Activated CD8-positive, alpha-beta T cell treated with anti-CD3 and anti-CD28 coated beads for 36 hours (primary cell): ENCODE measurements around the gene SP7. TPM values are rescaled to one million over a fixed set of nuclear protein-coding genes. Genes with fewer than 3 reads are reported as not detected.

ENCODE experiments used
- ATAC-seq: fragments of 200-7000 bp; cut with Tn5 transposase; one replicate; pipeline ENCODE4 v1.10.0; 2021; ENCODE audit warnings: mild to moderate bottlenecking, moderate library complexity
- CTCF ChIA-PET: fragments of 350-600 bp; sonication (Branson Sonifier 250); formaldehyde crosslinking; loops from one replicate; lab custom pipeline; 2021; ENCODE audit warnings: antibody characterized with exemption; lab: Charles Lee
- POLR2A ChIA-PET: fragments of 350-600 bp; sonication (Branson Sonifier 250); formaldehyde crosslinking; loops from one replicate; lab custom pipeline; 2021; ENCODE audit warnings: antibody characterized with exemption; lab: Charles Lee
- DNase-seq: peaks from one replicate; pipeline ENCODE4 v3.0.0-alpha.2; 2020
- H3K27ac Mint-ChIP-seq: one replicate; pipeline ENCODE4 v1.8.0; 2021; ENCODE audit warnings: mild to moderate bottlenecking, mixed read lengths
- H3K27me3 Mint-ChIP-seq: one replicate; pipeline ENCODE4 v1.8.0; 2021; ENCODE audit warnings: mixed read lengths
- H3K36me3 Mint-ChIP-seq: one replicate; pipeline ENCODE4 v1.8.0; 2021; ENCODE audit warnings: low read depth, mixed read lengths
- H3K4me1 Mint-ChIP-seq: one replicate; pipeline ENCODE4 v1.8.0; 2021; ENCODE audit warnings: low read depth, mixed read lengths
- H3K4me3 Mint-ChIP-seq: one replicate; pipeline ENCODE4 v1.8.0; 2021; ENCODE audit warnings: mild to moderate bottlenecking, moderate library complexity, mixed read lengths
- H3K9me3 Mint-ChIP-seq: one replicate; pipeline ENCODE4 v1.8.0; 2021; ENCODE audit warnings: mixed read lengths
- intact Hi-C: fragments of 100-400 bp; cut with micrococcal nuclease; formaldehyde crosslinking; loops from one replicate; pipeline ENCODE4 v1.10.0; 2022
- total RNA-seq, 2 experiments: library from RNA; stranded (reverse); gene quantifications; one replicate each; pipeline ENCODE4 v1.2.3, GENCODE V29; 2021
- TF ChIP-seq, protein P1 (sequence below): fragments of 200-600 bp; IDR thresholded peaks from one replicate; pipeline ENCODE4 v1.8.0; 2022; ENCODE audit warnings: antibody characterized with exemption, mild to moderate bottlenecking

Gene SP7
- total RNA-seq, 2 experiments from 2014 or later, result not detected

DNA sequence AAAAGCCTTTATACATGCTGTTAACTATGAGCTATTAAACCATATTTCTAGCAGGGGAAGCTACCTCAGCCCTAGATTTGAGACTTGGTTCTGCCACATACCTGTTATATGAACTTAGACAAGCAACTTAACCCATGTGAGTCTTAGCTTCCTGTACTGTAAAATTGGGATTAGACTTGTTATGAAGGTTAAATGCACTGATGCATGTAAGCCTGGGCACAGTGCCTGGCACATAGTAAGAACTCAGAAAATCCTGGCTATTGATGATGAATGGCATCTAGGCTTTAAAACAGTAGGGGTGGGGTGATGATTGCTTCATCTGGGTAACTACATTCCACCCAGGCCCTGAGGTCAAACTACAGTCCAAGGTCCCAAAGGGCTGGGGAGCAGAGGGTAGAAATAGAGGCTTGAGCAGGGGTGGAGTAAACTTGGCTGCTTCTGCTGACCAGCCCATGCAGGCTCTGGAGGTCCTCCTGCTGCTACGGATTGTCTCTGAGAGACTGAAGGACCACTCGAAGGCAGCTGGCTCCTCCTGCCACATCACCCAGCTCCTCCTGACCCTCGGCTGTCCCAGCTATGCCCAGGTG lies 56.8 kb downstream of the SP7 start:
- ChIA-PET CTCF (interaction anchor here (1.0 to 3.0 kb wide), 4 partner anchors 11 to 214 kb away, joined by 3 to 13 read pairs (median 4); partner anchors contain the start of genes AAAS and ESPL1), POLR2A (interaction anchor here (1.1 to 4.9 kb wide), 4 partner anchors 10 to 63 kb away, joined by 3 to 25 read pairs (median 12); partner anchors contain the start of gene ESPL1)
- no peak overlapping the region for H3K27ac Mint-ChIP-seq
- TF ChIP-seq, protein P1, sequence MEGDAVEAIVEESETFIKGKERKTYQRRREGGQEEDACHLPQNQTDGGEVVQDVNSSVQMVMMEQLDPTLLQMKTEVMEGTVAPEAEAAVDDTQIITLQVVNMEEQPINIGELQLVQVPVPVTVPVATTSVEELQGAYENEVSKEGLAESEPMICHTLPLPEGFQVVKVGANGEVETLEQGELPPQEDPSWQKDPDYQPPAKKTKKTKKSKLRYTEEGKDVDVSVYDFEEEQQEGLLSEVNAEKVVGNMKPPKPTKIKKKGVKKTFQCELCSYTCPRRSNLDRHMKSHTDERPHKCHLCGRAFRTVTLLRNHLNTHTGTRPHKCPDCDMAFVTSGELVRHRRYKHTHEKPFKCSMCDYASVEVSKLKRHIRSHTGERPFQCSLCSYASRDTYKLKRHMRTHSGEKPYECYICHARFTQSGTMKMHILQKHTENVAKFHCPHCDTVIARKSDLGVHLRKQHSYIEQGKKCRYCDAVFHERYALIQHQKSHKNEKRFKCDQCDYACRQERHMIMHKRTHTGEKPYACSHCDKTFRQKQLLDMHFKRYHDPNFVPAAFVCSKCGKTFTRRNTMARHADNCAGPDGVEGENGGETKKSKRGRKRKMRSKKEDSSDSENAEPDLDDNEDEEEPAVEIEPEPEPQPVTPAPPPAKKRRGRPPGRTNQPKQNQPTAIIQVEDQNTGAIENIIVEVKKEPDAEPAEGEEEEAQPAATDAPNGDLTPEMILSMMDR, result no peak
- ATAC-seq (no peak), DNase-seq (no peak)
- peaks cover 74% of the 10 kb centered on the region for H3K36me3 Mint-ChIP-seq
- no peaks in the 10 kb centered on the region for H3K27me3 Mint-ChIP-seq
- H3K4me3 Mint-ChIP-seq, result no peak overlapping the region
- peaks cover 2% of the 10 kb centered on the region for H3K4me1 Mint-ChIP-seq
- intact Hi-C loops, result no loop called here
- no peaks in the 10 kb centered on the region for H3K9me3 Mint-ChIP-seq

DNA sequence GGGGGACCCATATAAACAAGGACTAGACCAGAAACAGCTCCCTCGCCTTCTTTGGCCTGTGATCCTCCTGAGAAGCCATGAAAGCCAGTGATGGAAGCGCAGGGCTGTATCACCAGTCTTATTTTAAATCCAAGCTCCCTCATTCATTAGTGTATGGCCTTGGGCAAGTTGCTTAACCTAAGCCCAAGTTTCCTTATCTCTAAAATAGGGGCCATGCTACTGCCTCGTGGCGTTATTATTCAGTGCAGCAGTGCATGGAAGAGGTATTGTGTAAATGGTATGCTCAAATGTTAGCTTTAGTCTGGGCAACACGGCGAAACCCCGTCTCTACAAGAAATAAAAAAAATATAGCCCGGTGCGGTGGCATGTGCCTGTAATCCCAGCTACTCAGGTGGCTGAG lies 58.2 kb downstream of the SP7 start:
- POLR2A ChIA-PET, result interaction anchor here (0.7 to 4.9 kb wide), 5 partner anchors 9 to 267 kb away, joined by 3 to 25 read pairs (median 5); partner anchors contain the start of genes ESPL1 and MYG1
- Mint-ChIP-seq H3K4me1 (peaks cover 2% of the 10 kb centered on the region), H3K4me3 (no peak overlapping the region), H3K27me3 (no peaks in the 10 kb centered on the region), H3K36me3 (peaks cover 68% of the 10 kb centered on the region), H3K9me3 (no peaks in the 10 kb centered on the region), H3K27ac (no peak overlapping the region)
- ATAC-seq, result no peak
- CTCF ChIA-PET, result interaction anchor here (0.8 to 3.0 kb wide), 8 partner anchors 9 to 212 kb away, joined by 3 to 13 read pairs (median 4); no protein-coding TSS in a partner anchor
- no peak for DNase-seq
- intact Hi-C loops, result no loop called here
- TF ChIP-seq, protein P1, result no peak

Other genes starting within 250 kb of the SP7 start
- gene IGFBP6, start 238.7 kb downstream of the SP7 start, total RNA-seq, result 1 to 10 TPM; 2.0 to 2.3 TPM
- 1 to 10 TPM; 5.3 to 6.7 TPM for gene SOAT2, start 232.9 kb downstream of the SP7 start, total RNA-seq
- gene ZNF740, start 155.6 kb downstream of the SP7 start, total RNA-seq, result 10 to 100 TPM; 31.3 to 35.9 TPM
- gene CSAD, start 155.4 kb downstream of the SP7 start, total RNA-seq, result 10 to 100 TPM; 13.8 to 18.6 TPM
- gene ITGB7, start 129.1 kb downstream of the SP7 start, total RNA-seq, result 100 to 1,000 TPM; 121 to 137 TPM
- 10 to 100 TPM; 19.7 to 20.3 TPM for gene RARG, start 104.1 kb downstream of the SP7 start, total RNA-seq
- 10 to 100 TPM; 62.1 to 63.4 TPM for gene ESPL1, start 68.1 kb downstream of the SP7 start, total RNA-seq
- 100 to 1,000 TPM; 322 to 373 TPM for gene PFDN5, start 40.8 kb downstream of the SP7 start, total RNA-seq
- 10 to 100 TPM; 69.5 to 70.9 TPM for gene MYG1, start 36.7 kb downstream of the SP7 start, total RNA-seq
- 10 to 100 TPM; 81.3 to 87.6 TPM for gene AAAS, start 14.7 kb downstream of the SP7 start, total RNA-seq
- gene SP1, start 43.8 kb upstream of the SP7 start, total RNA-seq, result 10 to 100 TPM; 67.2 to 70.3 TPM
- not detected for gene AMHR2, start 87.5 kb upstream of the SP7 start, total RNA-seq
- 100 to 1,000 TPM; 167 to 187 TPM for gene PRR13, start 105.4 kb upstream of the SP7 start, total RNA-seq
- 100 to 1,000 TPM; 958 to 973 TPM for gene PCBP2, start 115.7 kb upstream of the SP7 start, total RNA-seq
- gene MAP3K12, start 163.1 kb upstream of the SP7 start, total RNA-seq, result 10 to 100 TPM in 1 of 2 experiments, 1 to 10 TPM in 1; 8.2 to 10.0 TPM
- 10 to 100 TPM; 32.0 to 33.3 TPM for gene TARBP2, start 164.9 kb upstream of the SP7 start, total RNA-seq
- gene NPFF, start 171.1 kb upstream of the SP7 start, total RNA-seq, result not detected